Glomerular visceral epithelial cell (primary cell): ENCODE results near the gene SETD6.
"Not testable (repeated sequence)": the region's sequence is repeated elsewhere in the genome, so short reads cannot be mapped to it uniquely, and the experiment has no call there.

Experiments used
- DNase-seq: peaks from one replicate; pipeline ENCODE4 v3.0.0-alpha.2; 2016; ENCODE audit errors: extremely low spot score

SETD6 gene

DNA sequence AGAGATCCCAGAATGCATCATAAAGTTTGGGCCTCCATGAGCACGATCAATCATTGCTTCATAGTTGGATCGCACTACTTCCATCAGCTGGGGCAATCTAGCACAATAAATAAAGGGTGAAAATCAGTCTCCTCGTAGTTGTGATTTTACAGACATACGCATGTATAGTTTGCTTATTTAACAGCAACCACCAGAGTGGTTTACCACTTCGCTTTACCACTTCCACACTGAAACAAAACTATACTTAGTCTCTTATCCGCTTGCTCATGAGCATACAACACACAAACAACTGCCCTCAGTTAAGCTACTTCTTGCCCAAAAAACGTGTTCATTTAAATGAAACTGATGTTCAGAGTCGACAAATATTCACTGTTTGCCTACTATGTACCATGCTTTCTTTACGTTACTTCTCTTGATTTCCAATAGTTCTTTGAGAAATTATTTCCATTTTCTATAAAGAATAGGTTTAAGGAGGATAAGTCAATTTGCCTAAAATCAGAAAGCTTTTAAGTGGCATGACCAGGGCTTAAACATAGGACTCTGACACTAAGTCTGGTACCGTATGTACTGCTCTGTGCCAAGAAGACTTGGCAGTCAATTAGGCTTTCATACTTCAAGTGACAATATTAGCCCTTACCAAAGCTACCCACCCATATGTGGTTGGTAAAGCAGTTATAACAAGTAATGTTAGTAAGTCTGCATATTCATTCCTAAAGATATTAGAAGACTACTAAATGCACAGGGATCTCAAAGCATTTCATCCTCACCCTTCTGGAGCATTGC, 22.0 kb downstream of the SETD6 start:
- DNase-seq: no peak

DNA sequence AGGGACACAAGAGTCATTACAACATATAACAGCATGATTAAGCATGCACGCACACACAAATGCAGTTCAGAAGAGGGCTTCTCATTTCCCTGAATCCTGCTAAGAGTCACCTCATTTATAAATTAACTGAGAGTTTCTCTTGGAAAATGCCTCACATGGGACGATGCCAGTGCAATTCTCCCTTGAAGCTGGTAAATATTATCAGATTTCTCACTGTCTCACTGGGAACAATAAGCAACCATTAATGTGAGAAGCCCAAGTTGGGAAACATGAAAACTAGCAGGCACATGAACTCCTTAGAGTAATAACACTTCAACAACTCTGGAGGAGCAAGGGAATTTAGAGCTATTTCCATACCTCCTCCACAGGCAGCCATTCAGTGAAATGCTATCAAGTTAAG, 26.4 kb downstream of the SETD6 start:
- no peak for DNase-seq

DNA sequence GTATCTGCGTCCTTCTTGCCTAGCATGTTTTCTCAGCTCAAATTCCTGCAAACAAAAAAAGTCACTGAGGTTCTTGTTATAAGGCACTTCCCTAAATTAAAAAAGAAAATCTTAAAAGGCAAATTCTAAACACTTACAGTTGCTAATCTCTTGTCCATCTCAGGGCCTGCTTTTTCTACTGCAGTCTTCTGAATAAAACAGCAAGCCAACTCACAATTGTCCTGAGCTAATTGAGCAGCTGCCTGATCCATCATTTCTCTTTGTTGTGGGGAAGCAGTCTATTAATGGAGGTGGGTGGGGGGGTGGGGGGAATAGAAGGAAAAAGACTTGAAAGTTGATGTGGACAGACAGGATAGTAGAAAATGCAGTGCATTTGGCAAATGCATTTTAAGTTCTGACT, 27.0 kb downstream of the SETD6 start:
- DNase-seq: no peak

DNA sequence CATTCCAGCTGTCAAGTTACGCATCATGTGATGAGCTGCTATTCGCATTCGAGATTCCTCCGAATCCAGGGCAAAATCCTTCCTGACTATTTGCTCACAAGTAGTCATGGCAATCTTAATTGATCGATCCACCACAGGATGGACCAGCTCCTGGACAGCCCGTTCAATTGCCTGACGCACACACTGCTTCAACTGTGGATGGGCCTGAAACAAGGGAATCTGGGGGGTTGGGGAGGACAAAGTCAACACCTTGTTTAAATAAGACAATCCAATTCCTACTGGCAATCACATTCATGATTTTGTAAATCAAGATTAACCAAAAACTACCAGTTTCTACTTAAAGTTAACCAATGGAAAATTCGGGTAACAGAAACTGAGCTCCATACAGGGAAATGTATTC, 28.4 kb downstream of the SETD6 start:
- no peak for DNase-seq

DNA sequence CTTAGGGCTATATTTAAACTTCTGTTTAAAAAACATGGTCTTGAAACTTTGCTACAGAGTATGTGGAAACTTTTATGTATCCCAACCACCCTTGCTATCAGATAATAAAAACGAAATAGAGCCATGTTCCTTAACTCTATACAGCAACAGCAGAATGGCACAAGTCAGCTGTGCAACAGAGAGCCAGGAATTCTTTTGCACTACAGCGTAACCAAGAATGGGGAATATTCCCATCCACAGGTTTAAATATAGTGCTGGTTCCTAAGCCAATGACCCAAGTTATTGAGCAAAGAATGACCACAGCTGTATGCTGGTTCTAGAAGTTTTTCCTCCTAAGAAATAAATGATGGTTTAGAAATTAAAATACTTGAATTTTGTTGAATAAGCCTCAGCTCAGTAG, 33.1 kb downstream of the SETD6 start:
- DNase-seq: no peak

DNA sequence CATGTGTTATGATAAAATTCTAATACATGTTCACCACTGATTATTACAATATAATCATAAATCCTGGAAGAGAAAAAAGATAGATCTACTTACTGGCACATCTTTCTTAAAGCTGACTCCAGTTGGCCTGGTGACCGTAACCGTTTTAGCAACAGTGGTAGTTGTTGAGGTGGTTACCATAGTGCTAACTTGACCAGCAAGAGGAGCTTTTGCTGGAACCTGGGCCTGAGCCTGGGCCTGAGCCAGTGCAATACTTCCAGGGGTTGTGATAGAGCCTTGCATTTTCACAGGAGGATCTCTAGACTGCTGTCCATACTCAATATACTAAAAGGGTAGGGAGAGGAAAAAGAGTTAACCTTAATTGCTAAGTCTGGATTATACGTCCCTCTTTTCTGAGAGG, 36.2 kb downstream of the SETD6 start:
- DNase-seq: no peak

DNA sequence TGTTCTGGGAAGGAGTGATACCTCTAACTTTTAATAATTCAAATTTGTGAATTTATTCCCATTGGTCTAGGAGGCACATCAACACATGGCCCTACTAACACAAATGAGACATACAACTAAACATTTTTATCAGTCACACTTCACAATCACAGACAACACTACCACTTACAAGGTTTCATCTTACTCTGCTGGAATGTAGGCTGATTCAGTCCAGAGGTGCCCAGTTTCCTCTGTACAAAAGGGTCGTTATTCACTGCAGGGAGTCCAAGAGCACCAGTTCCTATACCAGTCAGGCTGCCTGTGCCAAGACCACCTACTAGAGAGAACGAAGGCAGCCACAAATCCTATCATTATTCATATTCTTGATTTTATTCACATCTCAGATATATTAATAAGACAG, 41.4 kb downstream of the SETD6 start:
- no peak for DNase-seq

DNA sequence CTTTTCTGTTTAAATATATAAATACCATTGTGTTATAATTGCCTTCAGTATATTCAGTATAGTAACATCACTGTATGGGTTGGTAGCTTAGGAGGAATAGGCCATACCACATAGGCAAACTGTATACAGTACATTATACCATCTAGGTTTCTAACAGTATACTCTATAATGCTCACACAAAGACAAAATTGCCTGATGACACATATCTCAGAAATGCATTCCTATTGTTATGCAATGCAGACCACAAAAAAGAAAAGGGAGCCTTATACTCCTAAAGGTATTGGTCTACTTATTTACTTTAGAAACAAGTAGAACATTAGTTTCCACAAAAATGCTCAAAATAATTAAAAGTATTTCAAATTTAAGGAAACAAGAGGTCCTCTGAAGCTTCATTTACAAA, 47.9 kb downstream of the SETD6 start:
- peak; percentile 23 for DNase-seq

DNA sequence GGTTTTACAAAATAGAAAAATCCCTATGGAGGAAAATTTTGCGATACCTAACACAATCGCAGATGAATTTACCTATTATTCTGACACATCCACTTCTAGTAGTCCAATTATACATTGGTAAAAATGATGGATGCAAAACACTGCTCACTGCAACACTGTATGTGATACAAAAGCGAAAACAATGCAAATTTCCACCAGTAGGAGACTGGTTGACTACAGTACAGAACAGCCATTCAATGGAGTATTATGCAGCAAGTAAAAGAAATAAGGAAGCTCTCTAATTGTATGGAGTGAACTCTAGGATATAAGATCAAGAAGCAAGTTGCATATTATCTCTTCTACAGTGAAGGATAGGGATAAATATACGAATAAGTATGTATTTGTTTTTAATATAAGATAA, 48.5 kb downstream of the SETD6 start:
- DNase-seq: no peak

DNA sequence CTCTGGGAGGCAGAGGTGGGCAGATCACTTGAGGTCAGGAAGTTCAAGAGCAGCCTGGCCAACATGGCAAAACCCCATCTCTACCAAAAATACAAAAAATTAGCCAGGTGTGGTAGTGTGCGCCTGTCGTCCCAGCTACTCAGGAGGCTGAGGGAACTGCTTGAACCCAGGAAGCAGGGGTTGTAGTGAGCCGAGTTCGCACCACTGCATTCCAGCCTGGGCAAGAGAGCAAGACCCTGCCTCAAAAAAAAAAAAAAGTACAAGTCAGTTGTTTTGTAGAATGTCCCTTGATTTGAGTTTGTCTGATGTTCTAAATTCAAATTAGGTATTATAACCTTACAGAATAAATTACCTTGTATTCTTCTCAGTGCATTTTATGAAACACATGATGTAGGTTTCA, 50.4 kb downstream of the SETD6 start:
- DNase-seq: not testable (repeated sequence)
